ENCODE measurements around the gene RTTN.
"Not testable (repeated sequence)": the region's sequence is repeated elsewhere in the genome, so short reads cannot be mapped to it uniquely, and the experiment has no call there.

RTTN gene

GRCh38 chr18:69992776-69993175 is 212.7 kb downstream of the RTTN start:
- H3K9ac ChIP-seq (ENCODE audit: low read length) = no peak overlapping the region
- H3K27me3 ChIP-seq (ENCODE audit: control insufficient read depth, insufficient read depth, low read length) = no peaks in the 10 kb centered on the region
- no peaks in the 10 kb centered on the region for H3K9me3 ChIP-seq (ENCODE audit: control insufficient read depth, low read depth, low read length)
- no peak overlapping the region for H3K27ac ChIP-seq (ENCODE audit: low read length)
- no peak overlapping the region for H3K4me3 ChIP-seq (ENCODE audit: low read length)
- peaks cover 22% of the 10 kb centered on the region for H3K4me1 ChIP-seq (ENCODE audit: control insufficient read depth, low read depth, low read length)
- H3K36me3 ChIP-seq (ENCODE audit: control insufficient read depth, low read depth, low read length) = no peaks in the 10 kb centered on the region

DNA sequence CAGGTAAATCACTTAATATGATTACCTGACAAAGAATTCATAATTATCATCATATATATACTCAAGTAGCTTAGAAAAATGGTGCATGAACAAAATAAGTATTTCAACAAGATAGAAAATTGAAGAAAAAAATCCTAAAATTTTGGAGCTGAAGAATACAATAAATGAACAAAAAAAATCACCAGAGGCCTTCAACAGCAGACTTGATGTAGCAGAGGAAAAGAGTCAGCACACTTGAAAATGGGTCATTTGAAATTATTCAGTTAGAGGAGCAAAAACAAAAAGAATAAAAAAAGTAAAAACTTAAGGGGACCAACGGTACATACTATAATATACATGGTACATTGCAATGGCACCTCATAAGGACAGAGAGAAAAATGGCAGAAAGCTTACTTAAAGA is 217.6 kb downstream of the RTTN start:
- no peak overlapping the region for H3K27ac ChIP-seq (ENCODE audit: low read length)
- no peak overlapping the region for H3K4me3 ChIP-seq (ENCODE audit: low read length)
- H3K36me3 ChIP-seq (ENCODE audit: control insufficient read depth, low read depth, low read length) = no peaks in the 10 kb centered on the region
- H3K4me1 ChIP-seq (ENCODE audit: control insufficient read depth, low read depth, low read length) = peaks cover under 1% of the 10 kb centered on the region
- no peaks in the 10 kb centered on the region for H3K9me3 ChIP-seq (ENCODE audit: control insufficient read depth, low read depth, low read length)
- no peaks in the 10 kb centered on the region for H3K27me3 ChIP-seq (ENCODE audit: control insufficient read depth, insufficient read depth, low read length)
- H3K9ac ChIP-seq (ENCODE audit: low read length) = no peak overlapping the region

DNA sequence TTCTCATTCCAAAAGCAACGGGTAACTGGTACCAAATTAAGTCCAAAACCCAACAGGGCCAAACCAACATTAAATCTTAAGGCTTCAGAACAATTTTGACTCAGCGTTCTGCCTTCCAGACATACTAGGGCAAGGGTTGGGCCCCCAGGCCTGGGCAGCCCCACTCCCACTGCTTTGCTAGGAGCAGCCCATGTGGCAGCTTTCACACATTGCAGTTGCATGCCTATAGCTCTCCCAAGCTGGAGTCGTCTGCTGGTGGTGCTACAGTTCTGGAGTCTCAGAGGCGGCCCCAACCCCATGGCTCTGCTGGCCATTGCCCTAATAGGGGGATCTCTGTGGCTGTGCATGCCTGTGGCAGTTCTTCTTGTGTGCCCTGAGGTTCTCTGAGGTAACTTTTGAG is 220.2 kb downstream of the RTTN start:
- Histone ChIP-seq H3K27me3 (ENCODE audit: control insufficient read depth, insufficient read depth, low read length) (no peaks in the 10 kb centered on the region), H3K9me3 (ENCODE audit: control insufficient read depth, low read depth, low read length) (no peaks in the 10 kb centered on the region), H3K4me1 (ENCODE audit: control insufficient read depth, low read depth, low read length) (peaks cover 18% of the 10 kb centered on the region), H3K27ac (ENCODE audit: low read length) (no peak overlapping the region), H3K36me3 (ENCODE audit: control insufficient read depth, low read depth, low read length) (no peaks in the 10 kb centered on the region), H3K9ac (ENCODE audit: low read length) (no peak overlapping the region), H3K4me3 (ENCODE audit: low read length) (no peak overlapping the region)

DNA sequence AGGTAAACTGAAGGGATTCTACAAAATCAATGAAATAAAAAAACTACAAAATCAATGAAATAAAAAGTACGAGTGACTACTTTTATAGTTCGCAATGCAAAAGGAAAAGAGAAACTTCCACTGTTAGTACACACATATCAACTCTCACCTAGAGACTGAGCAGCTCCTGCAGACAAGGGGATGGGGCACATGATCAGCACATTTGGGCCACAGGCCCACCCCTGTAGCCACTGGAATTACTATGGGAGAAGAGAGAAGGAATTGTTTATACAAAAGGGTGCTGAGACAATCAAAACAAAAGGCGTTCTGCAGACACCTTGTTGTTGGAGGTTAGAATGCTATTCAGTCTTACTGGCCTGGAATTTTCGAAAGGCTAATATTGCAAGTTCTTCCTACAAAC is 223.1 kb downstream of the RTTN start:
- Histone ChIP-seq H3K27me3 (ENCODE audit: control insufficient read depth, insufficient read depth, low read length) (no peaks in the 10 kb centered on the region), H3K4me3 (ENCODE audit: low read length) (no peak overlapping the region), H3K36me3 (ENCODE audit: control insufficient read depth, low read depth, low read length) (no peaks in the 10 kb centered on the region), H3K9ac (ENCODE audit: low read length) (no peak overlapping the region), H3K4me1 (ENCODE audit: control insufficient read depth, low read depth, low read length) (peaks cover 18% of the 10 kb centered on the region), H3K27ac (ENCODE audit: low read length) (no peak overlapping the region), H3K9me3 (ENCODE audit: control insufficient read depth, low read depth, low read length) (no peaks in the 10 kb centered on the region)

GRCh38 chr18:69981948-69982347 is 223.5 kb downstream of the RTTN start:
- no peaks in the 10 kb centered on the region for H3K27me3 ChIP-seq (ENCODE audit: control insufficient read depth, insufficient read depth, low read length)
- H3K4me3 ChIP-seq (ENCODE audit: low read length) = no peak overlapping the region
- no peaks in the 10 kb centered on the region for H3K9me3 ChIP-seq (ENCODE audit: control insufficient read depth, low read depth, low read length)
- peaks cover 18% of the 10 kb centered on the region for H3K4me1 ChIP-seq (ENCODE audit: control insufficient read depth, low read depth, low read length)
- no peaks in the 10 kb centered on the region for H3K36me3 ChIP-seq (ENCODE audit: control insufficient read depth, low read depth, low read length)
- no peak overlapping the region for H3K27ac ChIP-seq (ENCODE audit: low read length)
- H3K9ac ChIP-seq (ENCODE audit: low read length) = no peak overlapping the region

DNA sequence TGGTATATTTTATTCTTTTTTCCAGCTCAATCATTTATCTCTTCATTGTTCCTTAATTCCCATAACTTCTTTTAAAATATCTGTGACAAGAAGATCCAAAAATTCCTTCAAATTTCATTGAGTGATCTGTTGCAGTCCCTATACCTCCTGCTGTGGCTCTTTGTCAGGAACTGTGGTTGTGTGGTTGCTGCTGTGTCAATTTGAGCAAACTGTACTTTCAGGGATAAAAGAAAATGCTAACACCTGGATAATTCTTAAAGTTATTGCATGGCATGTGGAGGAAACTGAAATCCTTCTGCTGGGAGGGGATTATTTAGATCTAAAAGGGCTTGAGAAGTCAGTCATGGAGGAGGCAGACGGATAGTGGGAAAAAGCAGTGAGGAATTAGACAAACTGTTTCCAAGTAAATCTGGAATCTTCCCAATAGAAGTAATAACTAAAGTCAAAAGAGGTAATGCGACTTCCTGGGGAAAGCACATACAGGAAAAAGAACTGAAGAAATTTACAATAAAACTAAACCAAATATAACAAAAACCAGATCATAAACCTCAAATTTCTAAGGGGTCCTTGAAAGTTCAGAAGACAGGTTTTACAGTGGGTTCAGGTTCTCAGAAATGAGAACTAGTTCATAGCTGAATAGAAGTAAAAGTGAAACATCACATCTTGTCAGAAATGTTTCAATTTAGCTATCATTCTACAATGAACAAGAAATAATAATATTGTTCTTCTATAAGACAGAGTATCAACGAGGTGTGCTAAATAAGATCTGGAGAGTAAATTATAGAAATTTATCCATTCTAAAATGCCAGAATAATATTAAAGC is 224.3 kb downstream of the RTTN start:
- H3K9me3 ChIP-seq (ENCODE audit: control insufficient read depth, low read depth, low read length) = no peaks in the 10 kb centered on the region
- no peak overlapping the region for H3K9ac ChIP-seq (ENCODE audit: low read length)
- H3K27ac ChIP-seq (ENCODE audit: low read length) = no peak overlapping the region
- H3K36me3 ChIP-seq (ENCODE audit: control insufficient read depth, low read depth, low read length) = no peaks in the 10 kb centered on the region
- H3K4me3 ChIP-seq (ENCODE audit: low read length) = no peak overlapping the region
- peaks cover 18% of the 10 kb centered on the region for H3K4me1 ChIP-seq (ENCODE audit: control insufficient read depth, low read depth, low read length)
- H3K27me3 ChIP-seq (ENCODE audit: control insufficient read depth, insufficient read depth, low read length) = no peaks in the 10 kb centered on the region

DNA sequence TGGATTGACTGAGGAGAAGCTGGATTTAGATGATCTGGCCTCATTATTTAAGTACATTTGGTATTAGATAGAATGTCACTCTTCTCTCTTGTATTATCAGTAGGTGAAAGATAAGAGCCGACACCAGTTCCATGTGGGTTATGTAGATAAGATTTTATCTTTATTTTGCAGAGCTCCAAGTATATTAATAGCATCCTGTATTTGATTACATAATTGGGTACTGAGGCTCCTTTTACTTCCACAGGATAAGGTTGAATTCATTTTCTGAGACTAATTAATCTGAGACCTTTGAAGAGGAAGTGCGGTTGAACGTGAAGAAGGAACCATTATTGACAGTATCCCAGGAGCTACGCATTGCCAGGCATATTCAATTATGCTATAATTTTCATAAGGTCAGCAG is 225.0 kb downstream of the RTTN start:
- no peak overlapping the region for H3K4me3 ChIP-seq (ENCODE audit: low read length)

DNA sequence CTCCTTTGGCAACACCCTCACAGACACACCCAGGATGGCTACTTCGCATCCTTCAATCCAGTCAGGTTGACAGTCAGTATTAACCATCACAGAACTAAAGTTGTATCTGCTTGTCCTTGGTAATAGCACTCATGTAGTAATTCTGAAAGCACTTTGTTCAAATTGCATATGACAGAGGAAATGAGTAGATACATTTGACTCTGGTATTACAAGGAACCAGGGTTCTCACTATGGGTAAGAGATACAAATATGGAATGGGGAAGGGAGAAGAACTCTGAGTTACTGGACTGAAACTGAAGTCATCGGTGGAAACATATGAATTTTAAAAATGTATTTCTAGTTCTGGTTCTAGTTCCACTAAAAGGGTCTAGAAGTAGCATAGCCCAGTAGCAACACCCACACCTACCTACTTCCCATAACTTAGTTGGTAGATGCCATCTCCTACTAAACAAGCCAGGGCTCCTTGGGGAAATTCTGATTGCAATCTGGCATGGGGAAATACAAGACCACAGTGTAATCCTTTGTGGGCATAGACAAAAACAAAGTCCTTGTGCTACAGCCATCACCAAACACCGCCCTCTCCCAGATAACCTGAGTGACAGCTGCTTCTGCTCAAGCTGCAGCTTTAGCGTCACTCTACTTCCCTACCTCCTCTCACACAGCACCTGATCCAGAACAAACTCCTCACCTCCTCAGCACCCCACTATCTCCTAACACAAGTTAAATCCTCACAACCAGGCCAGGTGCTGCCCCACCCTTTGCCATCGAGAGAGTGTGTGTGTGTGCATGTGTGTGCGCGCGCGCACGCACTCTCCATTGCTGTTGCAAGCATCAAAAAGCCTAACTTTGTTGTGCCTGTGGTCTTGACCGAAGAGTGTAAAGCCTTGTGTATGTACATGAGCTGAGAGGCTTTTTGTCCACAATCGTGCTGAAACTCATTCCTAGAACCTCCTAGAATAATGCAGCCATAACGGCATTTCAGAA is 226.5 kb downstream of the RTTN start:
- peaks cover 3% of the 10 kb centered on the region for H3K9me3 ChIP-seq (ENCODE audit: control insufficient read depth, low read depth, low read length)
- no peaks in the 10 kb centered on the region for H3K27me3 ChIP-seq (ENCODE audit: control insufficient read depth, insufficient read depth, low read length)
- H3K4me3 ChIP-seq (ENCODE audit: low read length) = no peak overlapping the region
- H3K27ac ChIP-seq (ENCODE audit: low read length) = no peak overlapping the region
- no peak overlapping the region for H3K9ac ChIP-seq (ENCODE audit: low read length)
- H3K4me1 ChIP-seq (ENCODE audit: control insufficient read depth, low read depth, low read length) = peaks cover 18% of the 10 kb centered on the region
- H3K36me3 ChIP-seq (ENCODE audit: control insufficient read depth, low read depth, low read length) = no peaks in the 10 kb centered on the region

More for the DNA sequence above, 225.0 kb downstream of the RTTN start:
- no peaks in the 10 kb centered on the region for H3K27me3 ChIP-seq (ENCODE audit: control insufficient read depth, insufficient read depth, low read length)
- H3K27ac ChIP-seq (ENCODE audit: low read length) = no peak overlapping the region
- peaks cover 18% of the 10 kb centered on the region for H3K4me1 ChIP-seq (ENCODE audit: control insufficient read depth, low read depth, low read length)
- no peak overlapping the region for H3K9ac ChIP-seq (ENCODE audit: low read length)
- no peaks in the 10 kb centered on the region for H3K36me3 ChIP-seq (ENCODE audit: control insufficient read depth, low read depth, low read length)
- no peaks in the 10 kb centered on the region for H3K9me3 ChIP-seq (ENCODE audit: control insufficient read depth, low read depth, low read length)

DNA sequence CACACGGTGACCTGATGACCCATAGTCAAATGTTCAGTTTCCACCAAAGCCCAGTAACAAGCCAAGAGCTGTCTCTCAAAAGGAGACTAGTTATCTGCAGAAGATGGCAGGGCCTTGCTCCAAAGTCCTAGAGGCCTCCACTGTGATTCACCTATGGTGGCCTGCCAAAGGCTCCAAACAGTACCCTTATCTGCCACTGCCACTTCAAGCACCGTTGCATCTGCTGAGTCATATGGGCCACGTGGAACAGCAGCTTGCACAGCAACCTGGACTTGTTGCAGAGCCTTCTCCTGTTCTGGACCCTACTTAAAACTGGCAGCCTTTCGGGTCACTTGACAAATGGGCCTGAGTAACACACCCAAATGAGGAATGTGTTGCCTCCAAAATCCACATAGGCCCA is 230.2 kb downstream of the RTTN start:
- not testable (repeated sequence) for H3K9ac ChIP-seq (ENCODE audit: low read length); H3K27me3 ChIP-seq (ENCODE audit: control insufficient read depth, insufficient read depth, low read length); H3K4me3 ChIP-seq (ENCODE audit: low read length); H3K36me3 ChIP-seq (ENCODE audit: control insufficient read depth, low read depth, low read length); H3K9me3 ChIP-seq (ENCODE audit: control insufficient read depth, low read depth, low read length); H3K27ac ChIP-seq (ENCODE audit: low read length); H3K4me1 ChIP-seq (ENCODE audit: control insufficient read depth, low read depth, low read length)

- Histone ChIP-seq H3K9ac (ENCODE audit: low read length) (no peak overlapping the region), H3K4me3 (ENCODE audit: low read length) (no peak overlapping the region), H3K27ac (ENCODE audit: low read length) (no peak overlapping the region), H3K27me3 (ENCODE audit: control insufficient read depth, insufficient read depth, low read length) (no peaks in the 10 kb centered on the region), H3K9me3 (ENCODE audit: control insufficient read depth, low read depth, low read length) (peaks cover 3% of the 10 kb centered on the region), H3K36me3 (ENCODE audit: control insufficient read depth, low read depth, low read length) (no peaks in the 10 kb centered on the region), H3K4me1 (ENCODE audit: control insufficient read depth, low read depth, low read length) (no peaks in the 10 kb centered on the region)
These were observed 231.1 kb downstream of the RTTN start for GRCh38 chr18:69974365-69974764.

- no peaks in the 10 kb centered on the region for H3K36me3 ChIP-seq (ENCODE audit: control insufficient read depth, low read depth, low read length)
These were observed 236.0 kb downstream of the RTTN start for GRCh38 chr18:69969491-69969890.

More at GRCh38 chr18:69969491-69969890, 236.0 kb downstream of the RTTN start:
- Histone ChIP-seq H3K9me3 (ENCODE audit: control insufficient read depth, low read depth, low read length) (no peaks in the 10 kb centered on the region), H3K4me1 (ENCODE audit: control insufficient read depth, low read depth, low read length) (no peaks in the 10 kb centered on the region), H3K9ac (ENCODE audit: low read length) (no peak overlapping the region), H3K27ac (ENCODE audit: low read length) (no peak overlapping the region), H3K4me3 (ENCODE audit: low read length) (no peak overlapping the region), H3K27me3 (ENCODE audit: control insufficient read depth, insufficient read depth, low read length) (no peaks in the 10 kb centered on the region)

All from iPS-18a (cell line).